D721Med (cell line): ENCODE data around the gene KLF17.
"Not testable (repeated sequence)": the region's sequence is repeated elsewhere in the genome, so short reads cannot be mapped to it uniquely, and the experiment has no call there.

Source experiments
- DNase-seq: peaks from one replicate; pipeline ENCODE4 v3.0.0; 2011; ENCODE audit warnings: low spot score; ENCODE audit not compliant: insufficient read length
- FAIRE-seq: peaks from 2 replicates; lab custom pipeline; 2011; peaks lifted over from hg19 to GRCh38; lab: Jason Lieb, UNC
- CTCF ChIP-seq: IDR thresholded peaks from 2 replicates; pipeline ENCODE4 v1.5.1; 2012; ENCODE audit warnings: mild to moderate bottlenecking, control low read depth; ENCODE audit not compliant: insufficient read depth; ENCODE audit errors: missing control alignments

KLF17 gene

GRCh38 chr1:44138239-44138638 lies 19.6 kb downstream of the KLF17 start:
- FAIRE-seq (no peak), DNase-seq (no peak)
- no peak for TF ChIP-seq CTCF

- not testable (repeated sequence) for FAIRE-seq, DNase-seq
Observed at GRCh38 chr1:44139565-44139964, 20.9 kb downstream of the KLF17 start.

- DNase-seq (no peak), FAIRE-seq (no peak)
- no peak for TF ChIP-seq CTCF
Observed at GRCh38 chr1:44141531-44141930, 22.9 kb downstream of the KLF17 start, which contains the start of gene KLF18. Gene KLF18 (minus strand): TSS chr1:44141631. CDS start chr1:44141631, 0 bp downstream.

- FAIRE-seq (no peak), DNase-seq (no peak)
- TF ChIP-seq CTCF: no peak
Observed at GRCh38 chr1:44144962-44145756, 26.5 kb downstream of the KLF17 start.

- FAIRE-seq (no peak), DNase-seq (no peak)
- TF ChIP-seq CTCF: no peak
Observed at GRCh38 chr1:44146536-44147361, 28.1 kb downstream of the KLF17 start.

- DNase-seq: no peak
- TF ChIP-seq CTCF: no peak
- no peak for FAIRE-seq
Observed at GRCh38 chr1:44147582-44147981, 29.0 kb downstream of the KLF17 start.

- DNase-seq (no peak), FAIRE-seq (no peak)
- no peak for TF ChIP-seq CTCF
Observed at GRCh38 chr1:44151332-44151731, 32.7 kb downstream of the KLF17 start.
